NCI-H526 treated with DMSO at 0.1 percent for 48 hours (cell line): ENCODE data around the gene USP48.
"Not testable (repeated sequence)": the region's sequence is repeated elsewhere in the genome, so short reads cannot be mapped to it uniquely, and the experiment has no call there.

ENCODE experiments used
- DNase-seq: peaks from one replicate; lab custom pipeline; 2025; lab: John Stamatoyannopoulos, UW

The USP48 gene

GRCh38 chr1:21696931-21697330, 86.0 kb downstream of the USP48 start:
- DNase-seq = no peak

GRCh38 chr1:21693732-21694131, 89.2 kb downstream of the USP48 start:
- DNase-seq = no peak

- no peak for DNase-seq
Measured at GRCh38 chr1:21691739-21692138, 91.2 kb downstream of the USP48 start.

GRCh38 chr1:21689661-21690372, 93.1 kb downstream of the USP48 start:
- DNase-seq = no peak

- no peak for DNase-seq
Measured at GRCh38 chr1:21687081-21687529, 95.8 kb downstream of the USP48 start.

- no peak for DNase-seq
Measured at GRCh38 chr1:21685946-21686678, 96.8 kb downstream of the USP48 start.

- DNase-seq = no peak
Measured at GRCh38 chr1:21681426-21681825, 101.5 kb downstream of the USP48 start.

- no peak for DNase-seq
Measured at GRCh38 chr1:21680918-21681317, 102.0 kb downstream of the USP48 start.

- no peak for DNase-seq
Measured at GRCh38 chr1:21680381-21680780, 102.6 kb downstream of the USP48 start.

- no peak for DNase-seq
Measured at GRCh38 chr1:21677168-21677567, 105.8 kb downstream of the USP48 start.

- no peak for DNase-seq
Measured at GRCh38 chr1:21674957-21675356, 108.0 kb downstream of the USP48 start.

GRCh38 chr1:21673853-21674252, 109.1 kb downstream of the USP48 start:
- not testable (repeated sequence) for DNase-seq

- DNase-seq = no peak
Measured at GRCh38 chr1:21673277-21673780, 109.6 kb downstream of the USP48 start.

GRCh38 chr1:21672478-21673276, 110.3 kb downstream of the USP48 start:
- DNase-seq = no peak

- no peak for DNase-seq
Measured at GRCh38 chr1:21671915-21672314, 111.0 kb downstream of the USP48 start.

GRCh38 chr1:21670956-21671902, 111.7 kb downstream of the USP48 start:
- DNase-seq = no peak

GRCh38 chr1:21670059-21670881, 112.7 kb downstream of the USP48 start:
- no peak for DNase-seq

- DNase-seq = no peak
Measured at GRCh38 chr1:21669258-21670058, 113.5 kb downstream of the USP48 start, which contains the start of gene RAP1GAP. Gene RAP1GAP, minus strand, starts transcription at chr1:21669357. Its CDS starts 49,325 bp downstream, at chr1:21620032.

- DNase-seq = no peak
Measured at GRCh38 chr1:21668951-21669257, 114.0 kb downstream of the USP48 start.
